Pancreas (tissue), 10 donors: Measurements from ENCODE around the gene NEURL4. TPM values are rescaled to one million over a fixed set of nuclear protein-coding genes. Genes with fewer than 3 reads are reported as not detected.

Source experiments
- ATAC-seq, 4 donors: fragments of 200-7000 bp; cut with Tn5 transposase; one replicate each; pipeline versions ENCODE4 v1.8.0 to v1.9.1; 2020; ENCODE audit warnings: mild to moderate bottlenecking in 4 of 4, moderate library complexity in 4 of 4
- DNase-seq, 6 donors: peaks; one replicate each; pipeline ENCODE4 v3.0.0-alpha.2; 2020
- FAIRE-seq: peaks from 2 replicates; lab custom pipeline; 2012; peaks lifted over from hg19 to GRCh38; lab: Jason Lieb, UNC
- H3K27ac ChIP-seq, 4 donors: fragments of 200-600 bp; sonication (generic); 1 replicate in 3 of 4; 2 replicates in 1 of 4; pipeline versions ENCODE4 v1.5.0 to v1.8.0; 2020
- H3K27me3 ChIP-seq, 4 donors: fragments of 200-600 bp; one replicate each; pipeline ENCODE4 v1.8.0; 2021
- H3K36me3 ChIP-seq, 3 donors: fragments of 200-600 bp; sonication (generic) in 1 of 3; one replicate each; pipeline versions ENCODE4 v1.5.0 to v1.8.0; 2020 to 2021
- H3K4me1 ChIP-seq, 3 donors: fragments of 200-600 bp; one replicate each; pipeline ENCODE4 v1.8.0; 2021
- H3K4me3 ChIP-seq, 4 donors: fragments of 200-600 bp; sonication (generic) in 2 of 4; one replicate each; pipeline versions ENCODE4 v1.5.0 to v1.8.0; 2020 to 2021
- H3K9me3 ChIP-seq, 4 donors: fragments of 200-600 bp; one replicate each; pipeline ENCODE4 v1.8.0; 2021
- CTCF ChIP-seq, 4 donors: fragments of 200-600 bp; sonication (generic) in 3 of 4; IDR thresholded peaks; one replicate each; pipeline versions ENCODE4 v1.5.0 to v1.8.0; 2021; ENCODE audit warnings: antibody characterized with exemption in 4 of 4
- WGBS, 2 donors: extraction: QIAGEN DNeasy Blood & Tissue Kit; methylation state at CpG; one replicate each; pipeline ENCODE4 v1.1.7; 2013; 5-methylcytosine and 5-hydroxymethylcytosine counted together
- intact Hi-C, 3 donors: fragments of 100-400 bp; cut with DNase I; formaldehyde crosslinking; loops; one replicate each; pipeline versions ENCODE4 v1.11.1 to v1.14.2; 2022
- polyA plus RNA-seq, 2 donors: library from polyadenylated mRNA; stranded (reverse); fragments of 200-250 nt; gene quantifications; one replicate each; pipeline ENCODE4 v1.2.3, GENCODE V29; 2013
- total RNA-seq, 6 donors: library from RNA; stranded (reverse); fragmentation: NEBNext Ultra II Directional in 4 of 6; extraction: Animal tissue kit (Norgen Biotek cat#: 25700) in 4 of 6; gene quantifications; one replicate each; pipeline versions ENCODE4 v1.2.1 to v1.2.4, GENCODE V29; 2021 to 2023
- donor health status: healthy with polysubstance abuse.
- donor health status: DM: no; HTN: no; CAD: no; lungs with moderate emphysema.
- donor health status: DM: no; HTN: no; CAD: no.
- donor health status: control.
- donor health status: control.
- donor health status: Bipolar disorder and iron deficiency.
- donor health status: DM: yes; HTN: yes; CAD: no.
- donor health status: DM: no; HTN: no; CAD: no.
- donor health status: DM: no; HTN: no; CAD: no.
- donor health status: DM: yes; HTN: yes; CAD: no.

NEURL4 gene
- total and polyA plus RNA-seq, 8 donors, result 12.6 to 72.1 (median 18.3) TPM

- H3K27me3 ChIP-seq, result no peaks in the 10 kb centered on the region
- H3K9me3 ChIP-seq, result no peaks in the 10 kb centered on the region
- WGBS, 2 donors, result 82 to 90% methylated on average over 16 of the region's 16 CpGs
- H3K36me3 ChIP-seq, result peaks cover 0 to 37% (median 28%) of the 10 kb centered on the region in 3 donors
- DNase-seq (peak in 2 of 6 donors; percentile 45 to 55), ATAC-seq (no peak), FAIRE-seq (no peak)
- TF ChIP-seq CTCF (IDR thresholded peaks at IDR 0.05), result no peak
- H3K4me3 ChIP-seq, result no peak overlapping the region
- no peak overlapping the region for H3K27ac ChIP-seq
- intact Hi-C loops, result loop anchor here in 1 of 3 donors (10.0 kb wide), 1 partner anchor 52 kb away; the partner anchor contains the start of gene CLDN7
- H3K4me1 ChIP-seq, result peaks cover 12 to 23% (median 15%) of the 10 kb centered on the region in 3 donors
Observed at GRCh38 chr17:7317161-7317803, 11.9 kb downstream of the NEURL4 start.

- no peaks in the 10 kb centered on the region for H3K9me3 ChIP-seq
- H3K27ac ChIP-seq, result peak overlapping the region; percentile 82 to 91 (median 88)
- peak overlapping the region; percentile 71 to 93 (median 92) for H3K4me3 ChIP-seq
- no peak for TF ChIP-seq CTCF (IDR thresholded peaks at IDR 0.05)
- intact Hi-C loops, result loop anchor here in 1 of 3 donors (10.0 kb wide), 1 partner anchor 51 kb away; the partner anchor contains the start of gene CLDN7
- no peaks in the 10 kb centered on the region for H3K27me3 ChIP-seq
- peak in 4 of 6 donors; percentile 51 to 86 (median 66) for DNase-seq
- H3K4me1 ChIP-seq, result peaks cover 12 to 23% (median 16%) of the 10 kb centered on the region in 3 donors
- peaks cover 6 to 43% (median 32%) of the 10 kb centered on the region in 3 donors for H3K36me3 ChIP-seq
- no peak for FAIRE-seq
- peak; percentile 26 to 51 (median 34) for ATAC-seq
- 17 to 23% methylated on average over 30 of the region's 30 CpGs for WGBS, 2 donors
Observed at GRCh38 chr17:7315570-7316235, 13.4 kb downstream of the NEURL4 start.

- FAIRE-seq, result no peak
- peaks cover 15 to 30% (median 24%) of the 10 kb centered on the region in 3 donors for H3K4me1 ChIP-seq
- TF ChIP-seq CTCF (IDR thresholded peaks at IDR 0.05), result no peak
- H3K27ac ChIP-seq, result peak within 1 kb of the TSS; percentile 82 to 91 (median 88)
- DNase-seq, result peak; percentile 90 to 98 (median 92)
- 0 to 1% methylated on average over 95 of the region's 95 CpGs for WGBS, 2 donors
- no peaks in the 10 kb centered on the region for H3K9me3 ChIP-seq
- H3K36me3 ChIP-seq, result peaks cover 8 to 47% (median 35%) of the 10 kb centered on the region in 3 donors
- ATAC-seq, result peak; percentile 91 to 94 (median 94)
- H3K4me3 ChIP-seq, result peak within 1 kb of the TSS; percentile 71 to 93 (median 92)
- intact Hi-C loops, result loop anchor here in 1 of 3 donors (10.0 kb wide), 1 partner anchor 50 kb away; the partner anchor contains the start of gene CLDN7
- H3K27me3 ChIP-seq, result no peaks in the 10 kb centered on the region
Observed at GRCh38 chr17:7314719-7315569, 14.2 kb downstream of the NEURL4 start, which contains the start of gene GPS2. TSS of gene GPS2 (minus strand) at chr17:7315360. CDS start at chr17:7315052, 308 bp downstream.

GRCh38 chr17:7313890-7314718 lies 15.0 kb downstream of the NEURL4 start:
- Histone ChIP-seq H3K4me3 (peak overlapping the region; percentile 71 to 93 (median 92)), H3K27ac (peak overlapping the region in 2 of 4 donors; percentile 86 to 89), H3K9me3 (no peaks in the 10 kb centered on the region), H3K36me3 (peaks cover 8 to 53% (median 35%) of the 10 kb centered on the region in 3 donors), H3K4me1 (peaks cover 22 to 38% (median 32%) of the 10 kb centered on the region in 3 donors), H3K27me3 (no peaks in the 10 kb centered on the region)
- TF ChIP-seq CTCF (IDR thresholded peaks at IDR 0.05), result no peak
- FAIRE-seq, result no peak
- intact Hi-C loops, result loop anchor here in 1 of 3 donors (10.0 kb wide), 1 partner anchor 49 kb away; the partner anchor contains the start of gene CLDN7
- peak in 2 of 6 donors; percentile 13 to 31 for DNase-seq
- no peak for ATAC-seq
- WGBS, 2 donors, result 36 to 41% methylated on average over 9 of the region's 9 CpGs
